Measurements from ENCODE around the gene CLMP.

DNA sequence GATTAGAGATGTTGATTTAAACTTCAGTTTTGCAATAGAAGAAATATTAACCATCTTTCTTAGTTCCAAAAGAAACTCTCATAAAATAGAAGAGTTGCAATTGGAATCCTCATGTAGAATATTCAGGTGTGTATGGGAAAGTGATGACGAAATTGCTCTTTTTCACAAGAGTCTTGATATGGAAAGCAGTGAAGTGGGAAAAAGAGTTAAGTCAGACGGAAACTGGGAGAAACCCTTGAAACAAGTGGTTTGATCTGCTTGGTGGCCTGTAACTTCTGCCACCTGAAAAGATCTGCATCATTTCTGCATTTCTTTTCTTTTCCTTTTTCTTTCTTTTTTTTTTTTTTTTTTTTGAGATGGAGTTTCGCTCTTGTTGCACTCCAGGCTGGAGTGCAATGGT is 41.8 kb upstream of the CLMP start:
- TF ChIP-seq, protein P1, sequence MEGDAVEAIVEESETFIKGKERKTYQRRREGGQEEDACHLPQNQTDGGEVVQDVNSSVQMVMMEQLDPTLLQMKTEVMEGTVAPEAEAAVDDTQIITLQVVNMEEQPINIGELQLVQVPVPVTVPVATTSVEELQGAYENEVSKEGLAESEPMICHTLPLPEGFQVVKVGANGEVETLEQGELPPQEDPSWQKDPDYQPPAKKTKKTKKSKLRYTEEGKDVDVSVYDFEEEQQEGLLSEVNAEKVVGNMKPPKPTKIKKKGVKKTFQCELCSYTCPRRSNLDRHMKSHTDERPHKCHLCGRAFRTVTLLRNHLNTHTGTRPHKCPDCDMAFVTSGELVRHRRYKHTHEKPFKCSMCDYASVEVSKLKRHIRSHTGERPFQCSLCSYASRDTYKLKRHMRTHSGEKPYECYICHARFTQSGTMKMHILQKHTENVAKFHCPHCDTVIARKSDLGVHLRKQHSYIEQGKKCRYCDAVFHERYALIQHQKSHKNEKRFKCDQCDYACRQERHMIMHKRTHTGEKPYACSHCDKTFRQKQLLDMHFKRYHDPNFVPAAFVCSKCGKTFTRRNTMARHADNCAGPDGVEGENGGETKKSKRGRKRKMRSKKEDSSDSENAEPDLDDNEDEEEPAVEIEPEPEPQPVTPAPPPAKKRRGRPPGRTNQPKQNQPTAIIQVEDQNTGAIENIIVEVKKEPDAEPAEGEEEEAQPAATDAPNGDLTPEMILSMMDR (conservative IDR thresholded peaks at IDR 0.05): no peak
- no peak for TF ChIP-seq EZH2 (IDR thresholded peaks at IDR 0.05; ENCODE audit: low read depth)
